Endodermal cell (in vitro differentiated cells): ENCODE results near the gene CHD2. TPM values are rescaled to one million over a fixed set of nuclear protein-coding genes. Genes with fewer than 3 reads are reported as not detected.

Experiments
- DNase-seq: peaks from one replicate; pipeline ENCODE4 v3.0.0-alpha.2; 2017
- H3K27ac ChIP-seq: 2 replicates; pipeline ENCODE4 v1.5.1; 2013; ENCODE audit warnings: mild to moderate bottlenecking, low read depth, low read length, moderate library complexity
- H3K27me3 ChIP-seq: 2 replicates; pipeline ENCODE4 v1.6.1; 2013; ENCODE audit warnings: mild to moderate bottlenecking, low read length, moderate library complexity; ENCODE audit not compliant: insufficient read depth, control insufficient read depth, poor library complexity, severe bottlenecking
- H3K36me3 ChIP-seq: 2 replicates; pipeline ENCODE4 v1.7.0; 2013; ENCODE audit warnings: mild to moderate bottlenecking, low read length, moderate library complexity; ENCODE audit not compliant: control insufficient read depth, insufficient read depth
- H3K4me1 ChIP-seq: one replicate; pipeline ENCODE4 v1.7.0; 2013; ENCODE audit warnings: low read length; ENCODE audit not compliant: control insufficient read depth, insufficient read depth
- H3K4me3 ChIP-seq: 2 replicates; pipeline ENCODE4 v1.5.1; 2013; ENCODE audit warnings: mild to moderate bottlenecking, low read length, moderate library complexity
- H3K9ac ChIP-seq: 2 replicates; pipeline ENCODE4 v1.6.1; 2013; ENCODE audit warnings: mild to moderate bottlenecking, low read length, moderate library complexity; ENCODE audit not compliant: poor library complexity, severe bottlenecking; ENCODE audit errors: extremely low read depth
- H3K9me3 ChIP-seq: 2 replicates; pipeline ENCODE4 v1.6.1; 2013; ENCODE audit warnings: mild to moderate bottlenecking, low read length, moderate library complexity; ENCODE audit not compliant: control insufficient read depth
- H3K27ac Mint-ChIP-seq: 2 replicates; pipeline ENCODE4 v1.8.0; 2020; ENCODE audit warnings: mixed read lengths
- H3K27me3 Mint-ChIP-seq: 2 replicates; pipeline ENCODE4 v1.8.0; 2021; ENCODE audit warnings: mild to moderate bottlenecking, mixed read lengths; ENCODE audit not compliant: insufficient read depth
- H3K36me3 Mint-ChIP-seq: 2 replicates; pipeline ENCODE4 v1.8.0; 2020; ENCODE audit warnings: low read depth, mixed read lengths
- H3K4me1 Mint-ChIP-seq: 2 replicates; pipeline ENCODE4 v1.8.0; 2020; ENCODE audit warnings: mixed read lengths
- H3K4me3 Mint-ChIP-seq: 2 replicates; pipeline ENCODE4 v1.8.0; 2020; ENCODE audit warnings: mild to moderate bottlenecking, moderate library complexity, mixed read lengths
- H3K9me3 Mint-ChIP-seq: 2 replicates; pipeline ENCODE4 v1.8.0; 2020; ENCODE audit warnings: mild to moderate bottlenecking, mixed read lengths
- CTCF ChIP-seq: fragments of 200-600 bp; sonication (generic); conservative IDR thresholded peaks from 2 replicates; pipeline ENCODE4 v1.5.0; 2021; ENCODE audit warnings: antibody characterized with exemption, mild to moderate bottlenecking
- WGBS, 2 experiments: methylation state at CpG; one replicate each; pipeline versions ENCODE4 v1.1.5 to v1.1.7; 2013; ENCODE audit warnings: missing lambda C conversion rate in 2 of 2, mixed read lengths in 1 of 2; ENCODE audit not compliant: insufficient coverage in 1 of 2, insufficient read length in 1 of 2; 5-methylcytosine and 5-hydroxymethylcytosine counted together
- total RNA-seq, 2 donors: library from RNA; stranded (reverse); fragmentation: NEBNext Ultra II Directional in 1 of 2; extraction: Animal tissue kit (Norgen Biotek cat#: 25700) in 1 of 2; gene quantifications; 2 replicates in 1 of 2; 3 replicates in 1 of 2; pipeline ENCODE4 v1.2.1, GENCODE V29; 2021

CHD2 gene
- total RNA-seq, 2 donors from 2014 or later: 116 to 127 TPM

- peak overlapping the region; percentile 95 for H3K4me3 Mint-ChIP-seq
- no peaks in the 10 kb centered on the region for H3K9me3 Mint-ChIP-seq
- Histone ChIP-seq H3K9ac (peak overlapping the region; percentile 100), H3K9me3 (no peaks in the 10 kb centered on the region), H3K36me3 (peaks cover 55% of the 10 kb centered on the region), H3K4me1 (peaks cover 4% of the 10 kb centered on the region), H3K27me3 (no peaks in the 10 kb centered on the region), H3K4me3 (peak overlapping the region; percentile 84), H3K27ac (peak overlapping the region; percentile 100)
- H3K36me3 Mint-ChIP-seq: peaks cover 41% of the 10 kb centered on the region
- peak overlapping the region; percentile 94 for H3K27ac Mint-ChIP-seq
- no peak for DNase-seq
- no peak for TF ChIP-seq CTCF
- peaks cover 53% of the 10 kb centered on the region for H3K4me1 Mint-ChIP-seq
- 47 to 54% methylated on average over 11 to 16 of the region's 16 CpGs for WGBS, 2 experiments
- no peaks in the 10 kb centered on the region for H3K27me3 Mint-ChIP-seq
Measured at GRCh38 chr15:92904722-92905571, 4.8 kb downstream of the CHD2 start.

DNA sequence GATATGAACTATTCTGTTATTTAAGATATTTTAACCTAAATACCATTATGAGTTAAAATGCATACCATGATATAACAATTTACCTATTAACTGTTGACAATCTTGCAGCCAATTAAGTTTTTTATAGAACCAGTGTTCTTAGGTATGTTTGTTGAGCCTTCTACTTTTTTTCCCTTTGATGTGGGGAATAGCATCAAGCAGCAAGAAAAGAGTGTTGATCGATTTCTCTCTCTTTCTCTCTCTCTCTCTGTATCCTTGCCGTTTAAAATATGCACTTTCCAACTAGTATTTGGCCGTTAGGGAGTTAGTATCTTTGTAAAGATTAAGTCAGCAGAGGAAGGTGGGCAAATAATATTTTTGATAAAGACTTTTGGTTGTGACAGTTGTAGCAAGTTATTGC, 5.9 kb downstream of the CHD2 start:
- H3K4me1 ChIP-seq: peaks cover 4% of the 10 kb centered on the region
- 79% methylated on average over 3 of the region's 3 CpGs; no CpG with 5 or more reads in 1 of the 2 experiments for WGBS, 2 experiments
- no peaks in the 10 kb centered on the region for H3K9me3 ChIP-seq
- peak overlapping the region; percentile 95 for H3K4me3 Mint-ChIP-seq
- H3K36me3 Mint-ChIP-seq: peaks cover 43% of the 10 kb centered on the region
- TF ChIP-seq CTCF: no peak
- no peaks in the 10 kb centered on the region for H3K27me3 Mint-ChIP-seq
- peak overlapping the region; percentile 84 for H3K4me3 ChIP-seq
- H3K36me3 ChIP-seq: peaks cover 61% of the 10 kb centered on the region
- H3K27me3 ChIP-seq: no peaks in the 10 kb centered on the region
- H3K4me1 Mint-ChIP-seq: peaks cover 58% of the 10 kb centered on the region
- H3K27ac ChIP-seq: no peak overlapping the region
- H3K27ac Mint-ChIP-seq: peak overlapping the region; percentile 94
- H3K9me3 Mint-ChIP-seq: no peaks in the 10 kb centered on the region
- no peak for DNase-seq
- H3K9ac ChIP-seq: peak overlapping the region; percentile 100

- peak overlapping the region; percentile 95 for H3K4me3 Mint-ChIP-seq
Measured at GRCh38 chr15:92906563-92907081, 6.5 kb downstream of the CHD2 start.

More at GRCh38 chr15:92906563-92907081, 6.5 kb downstream of the CHD2 start:
- WGBS, 2 experiments: 95 to 100% methylated on average over 1 of the region's 1 CpG
- Mint-ChIP-seq H3K36me3 (peaks cover 44% of the 10 kb centered on the region), H3K27me3 (no peaks in the 10 kb centered on the region), H3K4me1 (peaks cover 62% of the 10 kb centered on the region), H3K9me3 (no peaks in the 10 kb centered on the region), H3K27ac (peak overlapping the region; percentile 87)
- Histone ChIP-seq H3K27ac (no peak overlapping the region), H3K4me3 (peak overlapping the region; percentile 84), H3K4me1 (peaks cover 4% of the 10 kb centered on the region), H3K36me3 (peaks cover 60% of the 10 kb centered on the region), H3K27me3 (no peaks in the 10 kb centered on the region), H3K9me3 (no peaks in the 10 kb centered on the region), H3K9ac (peak overlapping the region; percentile 100)
- no peak for DNase-seq
- TF ChIP-seq CTCF: no peak
